Measurements from ENCODE around the gene MAL.

GRCh38 chr2:95030496-95030895, 5.0 kb downstream of the MAL start:
- no peak for TF ChIP-seq CTCF (IDR thresholded peaks at IDR 0.05)
- no peak for TF ChIP-seq POLR2A (IDR thresholded peaks at IDR 0.05)

Data from heart left ventricle (tissue), 13 donors.